KOPT-K1 (cell line): ENCODE results near the gene MSRB1.

Experiments used
- H3K27ac ChIP-seq: fragments of 200-600 bp; sonication (generic); 2 replicates; pipeline ENCODE4 v1.5.1; 2016; ENCODE audit warnings: antibody characterized with exemption, mild to moderate bottlenecking, low read depth, low read length; ENCODE audit not compliant: poor library complexity, severe bottlenecking
- H3K36me3 ChIP-seq: fragments of 200-600 bp; sonication (generic); 2 replicates; pipeline ENCODE4 v1.5.1; 2017; ENCODE audit warnings: antibody characterized with exemption, mild to moderate bottlenecking, low read length, moderate library complexity; ENCODE audit not compliant: insufficient read depth
- H3K9me3 ChIP-seq: fragments of 200-600 bp; sonication (generic); 2 replicates; pipeline ENCODE4 v1.5.1; 2017; ENCODE audit warnings: antibody characterized with exemption, low read length, mild to moderate bottlenecking; ENCODE audit not compliant: insufficient read depth, poor library complexity, severe bottlenecking

Gene MSRB1, protein sequence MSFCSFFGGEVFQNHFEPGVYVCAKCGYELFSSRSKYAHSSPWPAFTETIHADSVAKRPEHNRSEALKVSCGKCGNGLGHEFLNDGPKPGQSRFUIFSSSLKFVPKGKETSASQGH

DNA sequence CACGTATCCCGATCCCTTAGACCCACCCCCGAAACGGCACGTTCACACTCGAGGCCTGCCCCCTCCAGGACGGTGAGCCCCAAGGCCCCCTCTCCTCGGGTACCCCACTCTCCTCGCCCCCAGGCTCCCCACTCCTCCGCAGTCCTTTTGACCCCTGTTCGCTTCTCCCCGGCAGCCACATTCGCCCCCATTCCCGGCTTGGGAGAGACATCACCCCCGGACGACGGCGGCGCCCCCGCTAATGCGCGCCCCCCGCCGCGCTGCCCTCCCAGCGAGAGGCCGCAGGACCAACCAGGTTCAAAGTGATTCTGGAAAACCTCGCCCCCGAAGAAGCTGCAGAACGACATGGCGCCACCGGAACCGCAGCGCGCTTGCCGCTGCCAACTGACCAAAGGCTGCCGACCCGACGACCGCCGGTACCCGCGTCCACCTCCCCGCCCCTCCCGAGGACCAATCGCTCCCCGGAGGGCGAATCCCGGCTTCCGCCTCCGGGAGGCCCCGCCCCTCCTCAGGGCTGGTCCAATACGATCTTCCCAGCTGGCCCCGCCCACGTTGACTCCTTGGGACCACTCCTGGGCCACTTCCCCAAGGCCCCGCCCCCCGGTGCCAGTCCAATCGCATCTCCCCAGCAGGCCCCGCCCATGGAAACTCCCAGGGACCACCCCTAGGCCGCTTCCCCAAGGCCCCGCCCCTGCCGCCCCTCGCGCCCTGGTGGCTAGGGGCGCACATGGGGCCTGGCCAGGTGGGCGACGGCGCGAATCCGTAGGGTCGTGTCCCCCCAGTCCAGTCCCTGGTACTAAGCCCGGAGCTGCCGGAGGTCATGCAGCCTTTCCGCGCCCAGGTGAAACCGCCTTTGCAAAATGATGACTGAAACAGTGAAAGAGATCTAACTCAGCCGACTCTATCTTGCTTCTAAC lies at the start of gene MSRB1:
MSRB1 (minus strand) TSS at position 390 of the 917 bp plus-strand sequence; CDS start at position 347, 43 bp downstream.
- H3K9me3 ChIP-seq = no peaks in the 10 kb centered on the region
- H3K36me3 ChIP-seq = peaks cover 4% of the 10 kb centered on the region; the same call in 1 of the 2 replicates
- peak within 1 kb of the TSS; percentile 53 for H3K27ac ChIP-seq

DNA sequence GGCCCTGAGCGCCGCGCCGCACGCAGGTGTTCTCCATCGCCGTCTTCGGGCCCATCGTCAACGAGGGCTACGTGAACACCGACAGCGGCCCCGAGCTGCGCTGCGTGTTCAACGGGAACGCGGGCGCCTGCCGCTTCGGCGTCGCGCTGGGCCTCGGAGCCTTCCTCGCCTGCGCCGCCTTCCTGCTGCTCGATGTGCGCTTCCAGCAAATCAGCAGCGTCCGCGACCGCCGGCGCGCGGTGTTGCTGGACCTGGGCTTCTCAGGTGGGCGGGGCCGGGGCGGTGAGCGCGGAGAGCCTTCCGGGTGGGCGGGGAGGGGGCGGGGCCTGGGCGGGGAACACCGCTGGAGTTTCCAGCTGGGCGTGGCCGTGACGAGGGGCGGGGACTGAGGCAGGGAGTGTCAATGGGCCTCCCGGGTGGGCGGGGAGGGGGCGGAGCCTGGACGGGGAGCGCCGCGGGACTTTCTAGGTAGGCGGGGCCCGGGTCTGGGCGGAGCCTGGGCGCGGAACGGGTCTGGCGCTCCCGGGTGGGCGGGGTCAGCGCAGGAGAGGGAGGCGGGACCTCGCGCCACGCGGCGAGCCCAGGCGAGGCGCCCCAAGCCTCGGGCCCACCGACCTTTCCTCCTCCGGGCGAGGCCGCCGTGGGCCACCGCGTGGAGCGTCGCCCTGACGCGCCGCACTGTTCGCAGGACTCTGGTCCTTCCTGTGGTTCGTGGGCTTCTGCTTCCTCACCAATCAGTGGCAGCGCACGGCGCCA lies 49.1 kb upstream of the MSRB1 start:
- H3K36me3 ChIP-seq = peaks cover 12% of the 10 kb centered on the region; the same call in 1 of the 2 replicates
- H3K9me3 ChIP-seq = no peaks in the 10 kb centered on the region
- no peak overlapping the region for H3K27ac ChIP-seq

DNA sequence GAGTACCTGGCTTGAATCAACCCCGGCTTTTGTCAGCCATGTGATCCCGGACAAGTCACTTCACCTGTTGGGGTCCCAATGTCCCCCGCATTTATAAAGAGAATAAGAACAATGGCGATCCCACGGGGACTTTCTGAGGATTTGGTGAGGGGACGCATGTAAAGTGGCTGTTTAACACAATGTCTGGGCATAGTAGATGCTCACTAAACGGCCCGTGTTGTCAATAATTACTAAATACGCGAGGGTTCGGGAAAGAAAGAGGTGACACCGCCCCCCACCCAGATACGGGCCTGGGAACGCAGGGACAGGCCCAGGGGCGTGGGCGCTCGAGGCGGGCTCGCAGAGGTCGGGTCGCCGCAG lies 48.6 kb upstream of the MSRB1 start:
- H3K27ac ChIP-seq = no peak overlapping the region
- H3K9me3 ChIP-seq = no peaks in the 10 kb centered on the region
- peaks cover 11% of the 10 kb centered on the region; the same call in 1 of the 2 replicates for H3K36me3 ChIP-seq

DNA sequence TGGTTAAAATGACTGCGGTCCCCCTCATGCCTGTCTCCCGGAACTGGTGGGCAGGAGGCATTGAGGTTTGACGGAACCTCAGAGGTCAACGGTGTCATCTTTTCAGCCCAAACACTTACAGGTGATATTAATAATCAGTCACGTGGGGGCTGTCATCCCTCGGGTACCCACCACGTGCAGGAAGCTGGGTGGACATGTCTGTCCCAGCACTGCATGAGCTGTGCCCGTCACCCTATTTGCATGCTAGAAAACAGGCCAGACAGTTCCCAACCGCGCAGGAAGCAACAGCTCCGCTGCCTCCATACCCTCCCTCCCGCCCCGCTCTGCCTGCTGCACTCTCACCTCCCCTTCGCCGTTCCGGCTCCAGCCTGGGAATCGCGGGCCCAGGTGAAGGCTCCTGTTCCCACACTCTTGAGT lies 48.1 kb upstream of the MSRB1 start:
- Histone ChIP-seq H3K9me3 (no peaks in the 10 kb centered on the region), H3K36me3 (peaks cover 16% of the 10 kb centered on the region; the same call in 1 of the 2 replicates), H3K27ac (no peak overlapping the region)

DNA sequence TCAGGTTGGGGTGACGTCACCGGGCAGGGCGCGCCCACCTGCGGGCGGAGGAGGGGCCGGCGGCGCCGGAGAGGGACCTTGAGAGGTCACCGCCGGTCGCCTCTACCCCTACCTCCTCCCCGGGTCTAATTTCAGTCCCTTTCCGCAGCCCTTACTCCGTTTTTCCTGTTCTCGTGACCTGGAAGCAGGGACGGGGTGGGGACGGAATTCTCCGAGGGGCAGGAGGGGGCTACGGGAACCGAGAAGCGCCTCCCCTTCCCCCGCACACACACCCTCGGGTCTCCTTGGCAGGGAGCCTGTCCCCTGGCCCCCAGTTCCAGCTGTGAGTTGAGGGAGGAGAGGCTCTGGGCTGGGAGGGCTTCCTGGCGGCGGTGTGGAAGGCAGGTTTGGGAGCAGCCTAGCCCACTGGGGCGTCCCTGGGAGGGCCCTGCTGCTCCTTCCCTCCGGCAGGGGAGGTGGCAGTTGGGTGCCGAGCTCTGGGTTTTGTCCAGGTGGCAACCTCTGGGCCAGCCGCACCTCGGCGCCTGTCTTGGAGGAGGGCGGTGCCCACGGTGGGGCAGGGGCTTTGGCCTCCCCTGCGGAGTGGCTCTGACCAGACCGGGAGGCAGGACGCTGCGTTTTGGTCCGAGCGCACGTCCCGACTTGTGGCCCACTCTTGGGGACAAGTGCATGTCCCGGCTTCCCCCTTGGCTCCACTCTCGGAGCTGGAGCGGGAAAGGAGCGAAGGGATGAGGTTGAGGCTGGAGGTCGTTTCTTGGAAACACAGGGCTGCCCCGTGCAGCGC lies 47.5 kb upstream of the MSRB1 start:
- Histone ChIP-seq H3K36me3 (peaks cover 18% of the 10 kb centered on the region; the same call in 1 of the 2 replicates), H3K27ac (no peak overlapping the region), H3K9me3 (no peaks in the 10 kb centered on the region)

DNA sequence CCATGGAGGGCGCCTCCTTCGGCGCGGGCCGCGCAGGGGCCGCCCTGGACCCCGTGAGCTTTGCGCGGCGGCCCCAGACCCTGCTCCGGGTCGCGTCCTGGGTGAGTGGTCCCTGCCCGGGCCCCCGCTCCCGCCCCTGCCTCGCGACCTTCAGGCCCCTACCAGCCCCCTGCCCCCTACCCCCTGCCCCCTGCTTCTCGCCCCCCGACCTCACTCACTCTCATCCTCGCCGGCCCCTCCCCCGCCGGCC lies 47.0 kb upstream of the MSRB1 start:
- Histone ChIP-seq H3K36me3 (peaks cover 15% of the 10 kb centered on the region; the same call in 1 of the 2 replicates), H3K27ac (no peak overlapping the region), H3K9me3 (no peaks in the 10 kb centered on the region)

DNA sequence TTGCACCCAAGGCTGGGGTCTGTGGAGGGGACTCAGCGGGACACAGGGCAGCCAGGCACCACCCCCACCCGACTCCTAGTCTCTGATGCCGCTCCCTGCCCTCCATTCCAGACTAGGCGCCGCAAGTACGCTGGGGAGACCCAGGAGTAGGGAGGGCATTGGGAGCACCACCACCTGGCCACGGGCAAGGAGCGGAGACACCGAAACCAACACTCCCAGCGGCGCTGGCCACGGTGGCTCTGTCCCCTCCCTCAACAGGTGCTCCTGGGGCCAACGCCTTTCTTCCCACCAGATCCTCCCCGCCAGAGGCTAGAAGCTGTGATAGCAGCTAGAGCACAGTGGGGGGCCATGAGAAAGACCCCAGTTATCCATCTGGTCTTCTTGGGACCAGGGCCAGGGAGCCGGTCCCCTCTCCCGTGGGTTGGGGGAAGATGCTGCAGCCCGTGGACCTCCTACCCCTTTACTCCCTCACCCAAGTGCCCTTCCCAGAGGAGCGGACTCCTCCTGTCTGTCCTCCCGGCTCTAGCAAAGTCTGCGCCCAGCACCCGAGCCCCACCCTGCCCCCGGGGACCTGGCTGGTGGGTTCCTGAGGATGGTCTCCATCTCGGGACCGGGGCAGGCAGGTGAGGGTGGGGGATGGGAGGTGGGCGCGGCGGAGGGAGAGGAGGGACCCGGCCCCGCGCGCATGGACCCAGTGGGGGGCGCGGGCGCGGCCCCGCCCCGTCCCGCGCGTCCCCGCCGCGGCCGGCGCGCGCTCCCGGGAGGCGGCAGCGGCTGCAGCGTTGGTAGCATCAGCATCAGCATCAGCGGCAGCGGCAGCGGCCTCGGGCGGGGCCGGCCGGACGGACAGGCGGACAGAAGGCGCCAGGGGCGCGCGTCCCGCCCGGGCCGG lies 46.5 kb upstream of the MSRB1 start, which contains the start of gene SYNGR3:
SYNGR3 (plus strand) TSS at position 762 of the 892 bp plus-strand sequence. CDS start 133 bp downstream, outside the sequence.
- no peaks in the 10 kb centered on the region for H3K9me3 ChIP-seq
- no peak within 1 kb of the TSS for H3K27ac ChIP-seq
- peaks cover 15% of the 10 kb centered on the region; the same call in 1 of the 2 replicates for H3K36me3 ChIP-seq

DNA sequence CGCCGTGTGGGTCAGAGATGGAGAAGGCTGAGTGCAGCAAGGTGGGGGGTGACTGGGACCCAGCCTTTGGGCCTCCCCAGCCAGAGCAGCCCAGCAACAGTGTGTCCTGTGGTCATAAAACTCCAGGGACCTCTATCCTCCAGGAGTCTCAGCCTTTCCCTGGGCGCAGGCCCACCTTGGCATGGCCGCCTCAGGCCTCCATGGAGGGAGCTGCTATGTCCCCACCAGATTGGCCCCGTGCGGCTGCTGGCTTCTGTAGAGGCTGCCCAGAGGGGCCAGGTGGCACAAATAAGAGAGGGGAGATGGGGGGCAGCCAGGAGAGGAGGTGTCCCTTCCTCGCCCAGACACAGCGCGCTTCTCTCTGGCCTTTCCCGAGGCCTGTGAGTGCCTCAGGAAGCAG lies 44.2 kb upstream of the MSRB1 start:
- Histone ChIP-seq H3K27ac (no peak overlapping the region), H3K36me3 (peaks cover 15% of the 10 kb centered on the region; the same call in 1 of the 2 replicates), H3K9me3 (no peaks in the 10 kb centered on the region)

DNA sequence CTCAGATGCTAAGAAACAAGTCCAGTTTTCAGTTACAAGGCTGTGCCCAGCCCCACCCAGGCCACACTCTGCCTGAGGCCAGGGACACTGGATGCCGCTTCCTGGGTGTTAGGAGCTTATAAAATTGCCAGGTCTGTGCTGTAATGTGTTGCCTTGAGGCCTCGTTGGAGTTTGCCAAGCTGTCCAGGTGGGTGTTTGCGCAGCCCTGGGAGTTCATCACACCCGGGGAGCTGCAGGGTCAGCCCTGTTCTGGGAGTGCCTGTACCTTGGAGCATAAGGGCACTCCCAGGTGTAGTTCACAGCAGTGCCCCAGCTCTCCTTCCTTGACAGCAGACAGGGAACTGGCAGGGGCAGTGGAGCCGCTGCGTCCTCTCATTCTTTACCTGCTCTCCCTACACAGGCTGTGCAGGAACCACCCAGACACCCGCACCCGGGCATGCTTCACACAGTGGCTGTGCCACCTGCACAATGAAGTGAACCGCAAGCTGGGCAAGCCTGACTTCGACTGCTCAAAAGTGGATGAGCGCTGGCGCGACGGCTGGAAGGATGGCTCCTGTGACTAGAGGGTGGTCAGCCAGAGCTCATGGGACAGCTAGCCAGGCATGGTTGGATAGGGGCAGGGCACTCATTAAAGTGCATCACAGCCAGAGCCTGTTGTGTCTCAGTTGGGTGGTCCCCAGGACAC lies 42.6 kb upstream of the MSRB1 start:
- H3K27ac ChIP-seq = peak overlapping the region; percentile 64
- no peaks in the 10 kb centered on the region for H3K9me3 ChIP-seq
- H3K36me3 ChIP-seq = peaks cover 15% of the 10 kb centered on the region; the same call in 1 of the 2 replicates

DNA sequence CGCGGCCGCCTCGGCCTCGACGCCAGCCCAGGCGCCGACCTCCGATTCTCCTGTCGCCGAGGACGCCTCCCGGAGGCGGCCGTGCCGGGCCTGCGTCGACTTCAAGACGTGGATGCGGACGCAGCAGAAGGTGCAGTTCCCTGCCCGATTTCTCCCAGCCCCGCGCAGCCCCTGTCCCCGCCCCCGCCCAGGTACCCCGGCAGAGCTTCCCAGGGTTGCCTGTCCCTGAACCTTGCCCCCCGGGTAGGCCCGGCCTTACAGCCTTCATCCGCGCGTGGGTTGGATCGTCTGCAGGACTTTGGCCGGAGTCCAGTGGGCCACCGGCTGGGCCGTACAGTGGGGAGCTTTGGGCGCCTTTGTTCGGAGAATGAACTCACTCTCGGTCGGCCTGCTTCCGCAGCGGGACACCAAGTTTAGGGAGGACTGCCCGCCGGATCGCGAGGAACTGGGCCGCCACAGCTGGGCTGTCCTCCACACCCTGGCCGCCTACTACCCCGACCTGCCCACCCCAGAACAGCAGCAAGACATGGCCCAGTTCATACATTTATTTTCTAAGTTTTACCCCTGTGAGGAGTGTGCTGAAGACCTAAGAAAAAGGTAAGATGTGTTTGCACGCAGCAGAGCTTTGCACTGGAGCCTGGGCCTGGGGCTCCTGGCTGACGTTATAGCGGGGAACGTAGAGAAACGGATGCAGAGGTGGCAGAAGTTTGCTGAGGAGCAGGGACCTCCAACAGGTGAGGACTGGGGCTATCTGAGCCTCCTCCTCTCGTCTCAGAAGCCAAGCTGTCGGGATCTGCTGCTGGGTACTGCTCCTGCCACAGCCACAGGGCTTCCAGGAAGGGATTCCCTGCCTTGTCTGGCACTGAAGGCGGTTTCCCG lies 41.6 kb upstream of the MSRB1 start:
- H3K27ac ChIP-seq = peak overlapping the region; percentile 64
- H3K9me3 ChIP-seq = no peaks in the 10 kb centered on the region
- peaks cover 17% of the 10 kb centered on the region; the same call in 1 of the 2 replicates for H3K36me3 ChIP-seq

DNA sequence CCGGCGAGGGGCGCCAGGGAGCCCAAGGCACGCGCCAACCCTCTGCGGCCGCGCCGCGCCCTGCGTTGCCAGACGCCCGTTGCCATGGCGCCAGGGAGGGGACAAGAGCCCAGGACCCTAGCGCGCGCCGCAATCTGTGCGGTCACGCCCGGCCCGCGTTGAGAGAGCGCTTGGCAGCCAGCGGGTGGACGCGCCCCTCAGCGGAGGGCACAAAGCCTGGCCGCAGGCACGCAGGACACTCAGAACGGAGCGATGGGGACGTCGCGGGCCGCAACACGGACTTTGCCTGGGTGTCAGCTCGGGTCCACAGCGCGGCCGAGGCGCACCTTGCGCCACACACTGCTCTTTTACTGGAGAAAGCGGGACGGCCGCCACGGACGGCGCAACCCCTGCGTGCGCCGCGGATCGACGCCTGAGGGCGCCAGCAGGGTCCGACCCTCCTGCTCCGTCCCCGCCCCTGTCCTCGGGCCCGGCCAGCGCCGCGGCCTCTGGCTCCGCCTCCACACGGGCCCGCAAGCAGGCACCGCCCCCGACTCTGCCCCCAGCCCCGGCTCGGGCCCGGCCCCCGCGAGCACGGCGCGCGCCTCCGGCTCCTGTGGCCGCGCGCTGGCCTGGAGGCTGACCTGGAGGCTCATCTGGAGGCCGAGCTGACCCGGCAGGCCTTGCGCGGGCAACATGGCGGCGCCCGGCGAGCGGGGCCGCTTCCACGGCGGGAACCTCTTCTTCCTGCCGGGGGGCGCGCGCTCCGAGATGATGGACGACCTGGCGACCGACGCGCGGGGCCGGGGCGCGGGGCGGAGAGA lies 40.7 kb upstream of the MSRB1 start, which contains the start of gene GFER:
GFER (plus strand) TSS at position 650 of the 803 bp plus-strand sequence; CDS start at position 676, 26 bp downstream.
- H3K9me3 ChIP-seq = no peaks in the 10 kb centered on the region
- H3K36me3 ChIP-seq = peaks cover 21% of the 10 kb centered on the region; the same call in 1 of the 2 replicates
- peak within 1 kb of the TSS; percentile 64 for H3K27ac ChIP-seq
